Measurements from ENCODE around the gene CFAP299.

Gene CFAP299

DNA sequence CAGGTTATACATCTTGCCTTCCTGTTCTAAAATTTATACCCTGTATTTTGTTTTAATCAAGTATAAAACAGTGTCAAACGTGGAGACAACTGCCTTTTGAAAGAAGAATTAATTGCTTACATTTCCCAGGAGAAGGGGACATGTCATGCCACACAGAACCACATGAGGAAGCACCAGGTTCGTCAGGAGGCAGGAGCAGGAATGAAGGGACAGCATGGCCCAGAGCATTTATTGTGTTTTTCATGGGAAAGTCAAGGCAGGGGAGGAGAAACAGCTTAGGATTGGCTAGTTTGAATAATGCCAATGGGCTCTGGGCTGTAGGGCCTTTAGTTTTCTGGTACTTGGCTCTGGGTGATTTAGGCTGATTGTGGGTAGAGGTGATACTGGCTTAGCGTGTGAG is 203.7 kb downstream of the CFAP299 start:
- DNase-seq (ENCODE audit: low spot score) = no peak
- no peak for TF ChIP-seq CTCF (conservative IDR thresholded peaks at IDR 0.05; ENCODE audit: low read depth)
- ChIA-PET POLR2A (ENCODE audit: low non-redundant PET) (no interaction called here), CTCF (no interaction called here)
- H3K27ac ChIP-seq = no peak overlapping the region

DNA sequence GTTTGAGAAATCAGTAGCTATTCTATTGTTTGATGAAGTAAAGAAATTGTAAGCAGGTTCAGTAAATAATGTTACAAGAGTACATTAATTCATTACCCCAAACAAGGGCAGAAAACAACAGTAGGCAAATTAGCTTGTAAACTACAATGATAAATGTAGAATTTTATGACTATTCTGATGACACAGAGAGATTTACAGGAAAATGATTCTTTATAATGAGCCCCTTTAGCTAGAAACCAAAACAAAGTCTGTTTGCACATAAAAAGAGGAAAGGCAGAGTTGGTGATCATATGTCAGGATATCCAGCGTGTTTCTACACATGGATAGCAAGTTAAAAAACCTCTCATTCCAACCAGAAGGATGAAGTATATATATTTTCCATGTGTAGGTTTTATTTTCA is 204.8 kb downstream of the CFAP299 start:
- POLR2A ChIA-PET (ENCODE audit: low non-redundant PET) = no interaction called here
- CTCF ChIA-PET = no interaction called here
- no peak for TF ChIP-seq CTCF (conservative IDR thresholded peaks at IDR 0.05; ENCODE audit: low read depth)
- no peak overlapping the region for H3K27ac ChIP-seq
- DNase-seq (ENCODE audit: low spot score) = no peak

GRCh38 chr4:80540785-80541469 is 205.4 kb downstream of the CFAP299 start:
- no peak for DNase-seq (ENCODE audit: low spot score)
- no peak overlapping the region for H3K27ac ChIP-seq
- TF ChIP-seq CTCF (conservative IDR thresholded peaks at IDR 0.05; ENCODE audit: low read depth) = no peak
- CTCF ChIA-PET = no interaction called here
- POLR2A ChIA-PET (ENCODE audit: low non-redundant PET) = no interaction called here

- DNase-seq (ENCODE audit: low spot score) = no peak
- ChIA-PET POLR2A (ENCODE audit: low non-redundant PET) (no interaction called here), CTCF (no interaction called here)
- H3K27ac ChIP-seq = no peak overlapping the region
- no peak for TF ChIP-seq CTCF (conservative IDR thresholded peaks at IDR 0.05; ENCODE audit: low read depth)
Observed at GRCh38 chr4:80542747-80543146, 207.2 kb downstream of the CFAP299 start.

- CTCF ChIA-PET = no interaction called here
- no peak overlapping the region for H3K27ac ChIP-seq
- TF ChIP-seq CTCF (conservative IDR thresholded peaks at IDR 0.05; ENCODE audit: low read depth) = no peak
- no peak for DNase-seq (ENCODE audit: low spot score)
- POLR2A ChIA-PET (ENCODE audit: low non-redundant PET) = no interaction called here
Observed at GRCh38 chr4:80560337-80560736, 224.8 kb downstream of the CFAP299 start.

DNA sequence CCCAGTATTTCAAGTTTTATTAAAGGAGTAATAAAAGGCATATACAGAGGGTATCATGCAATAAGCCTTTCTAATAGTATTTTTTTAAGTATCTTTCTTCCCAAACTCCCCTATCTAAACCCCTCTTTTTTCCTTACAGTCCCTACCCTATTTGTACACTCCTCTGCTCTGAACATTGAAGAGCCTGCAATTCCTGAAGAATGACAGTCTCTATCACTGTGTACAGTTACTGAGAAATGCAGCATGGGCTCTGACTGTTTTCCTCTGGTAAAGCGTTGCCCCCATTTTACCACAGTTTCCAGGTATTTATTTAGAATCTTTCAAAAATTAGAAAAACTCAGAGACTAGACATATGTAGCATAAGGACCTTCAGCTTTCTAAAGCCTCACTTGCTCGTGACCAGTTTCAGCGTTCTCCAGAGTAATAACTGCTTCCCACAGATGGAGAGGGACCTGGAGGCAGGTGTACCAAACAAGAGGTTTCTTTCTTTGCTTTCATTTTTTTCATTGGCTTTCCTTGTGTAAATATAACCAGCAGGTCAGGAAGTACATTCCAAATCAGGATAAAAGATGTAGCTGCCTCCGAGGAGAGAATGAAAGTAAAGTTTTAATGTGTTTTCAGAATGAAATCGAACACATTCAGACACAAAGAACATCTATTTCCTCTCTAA is 230.8 kb downstream of the CFAP299 start:
- no peak for DNase-seq (ENCODE audit: low spot score)
- H3K27ac ChIP-seq = no peak overlapping the region
- CTCF ChIA-PET = no interaction called here
- TF ChIP-seq CTCF (conservative IDR thresholded peaks at IDR 0.05; ENCODE audit: low read depth) = no peak
- POLR2A ChIA-PET (ENCODE audit: low non-redundant PET) = no interaction called here
